Measurements from ENCODE around the gene TAF1B.

The TAF1B gene

DNA sequence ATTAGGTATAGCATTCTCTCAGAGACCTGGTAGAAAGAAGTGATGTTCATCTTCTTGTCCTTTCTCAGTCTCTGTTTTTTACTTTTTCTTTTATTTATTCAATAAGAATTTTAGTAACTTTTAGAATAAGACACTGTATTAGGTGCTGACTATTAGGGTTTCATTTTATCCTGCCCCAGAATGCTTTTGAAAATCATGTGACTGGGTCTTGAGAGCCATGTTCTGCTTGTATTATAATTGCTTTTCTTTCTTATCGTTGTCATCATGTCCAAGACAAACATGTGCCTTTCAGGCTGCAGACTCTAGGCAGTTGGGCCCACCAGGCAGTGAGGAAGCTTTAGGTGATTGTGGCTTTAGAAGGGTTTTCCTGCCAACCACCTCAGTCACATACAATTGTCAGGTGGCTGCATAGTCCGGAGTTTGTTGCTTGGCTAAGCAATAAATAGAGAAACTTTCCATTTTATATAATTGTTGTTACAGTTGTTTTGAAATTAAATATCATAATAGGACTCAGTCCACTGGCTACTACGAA, 123.3 kb downstream of the TAF1B start:
- no peak for DNase-seq (ENCODE audit: low spot score)

DNA sequence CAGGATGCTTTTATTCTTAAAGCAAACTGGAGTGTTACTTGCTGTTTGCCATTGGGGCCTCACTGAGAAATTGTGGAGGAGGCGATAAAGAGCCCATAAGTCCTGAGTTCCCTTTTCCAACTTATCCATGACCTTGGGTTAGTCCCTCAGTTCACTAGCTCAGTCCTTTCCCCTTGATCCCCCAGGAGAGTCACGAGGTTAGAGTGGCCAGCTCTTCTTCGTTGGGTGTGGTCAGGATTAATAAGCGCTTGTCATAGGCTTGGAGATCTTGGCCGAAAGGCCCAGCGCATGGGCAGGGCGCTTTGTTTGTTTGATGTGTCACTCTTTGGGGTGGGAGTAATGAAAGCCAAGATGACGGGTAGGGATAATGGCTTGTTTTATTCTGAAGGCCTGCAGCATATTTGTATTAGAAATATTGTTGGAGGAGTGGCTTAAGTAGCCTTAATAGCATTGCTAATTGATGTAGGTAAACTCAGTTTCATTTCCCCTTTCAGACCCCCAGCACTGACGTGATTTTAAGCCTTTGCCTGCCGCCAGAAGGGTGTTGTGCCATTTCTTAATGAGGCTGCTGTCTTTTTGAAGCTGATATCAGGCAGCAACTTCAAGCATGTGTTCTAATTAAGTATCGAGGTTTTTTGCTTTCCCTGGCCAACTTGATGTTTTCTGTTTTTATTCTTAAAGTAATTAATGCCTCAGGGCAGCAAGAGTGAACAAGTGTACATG, 123.9 kb downstream of the TAF1B start:
- no peak for DNase-seq (ENCODE audit: low spot score)

DNA sequence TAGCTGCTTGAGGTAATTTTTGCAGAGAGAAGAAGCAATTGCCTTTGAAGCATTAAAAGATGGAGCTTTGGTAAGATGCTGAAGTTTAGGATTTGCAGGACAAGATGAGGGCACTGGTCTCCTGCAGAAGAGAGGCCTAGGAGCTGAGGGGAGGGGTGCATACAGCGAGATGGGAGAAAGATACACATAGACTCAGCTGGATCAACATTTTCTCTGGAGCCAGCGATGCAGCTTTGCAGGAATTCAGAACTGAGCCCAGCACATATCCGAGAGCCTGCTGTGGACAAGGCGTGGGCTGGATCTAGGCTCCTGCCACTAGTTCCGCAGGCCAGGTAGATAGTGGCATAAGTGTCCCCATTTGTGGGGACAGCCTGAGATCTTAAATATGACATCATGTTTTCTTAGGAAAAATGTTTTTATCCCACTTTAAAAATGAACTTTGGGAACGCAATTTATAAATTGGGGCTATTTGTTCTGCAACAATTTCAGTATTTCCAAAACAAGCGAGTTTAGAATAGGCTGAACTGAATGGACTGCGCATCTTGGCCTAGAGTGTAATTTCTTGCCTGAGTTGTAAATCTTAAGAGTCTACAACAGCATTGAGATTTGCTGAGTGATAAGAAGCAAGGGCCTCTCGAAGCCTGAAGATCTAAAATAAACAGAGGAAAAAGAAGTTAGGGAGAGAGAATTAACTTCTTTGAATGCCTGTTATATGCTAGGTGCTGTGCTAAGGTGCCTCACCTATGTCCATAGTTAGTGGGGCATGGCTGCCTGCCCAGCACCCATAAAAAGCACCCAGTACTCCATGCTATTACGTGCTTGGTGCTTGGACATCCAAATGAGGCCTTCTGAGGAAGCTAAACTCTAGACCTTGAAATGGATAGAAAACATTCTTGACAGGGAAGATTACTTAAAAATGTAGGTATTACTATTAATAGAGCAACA, 125.6 kb downstream of the TAF1B start:
- DNase-seq (ENCODE audit: low spot score), result no peak

DNA sequence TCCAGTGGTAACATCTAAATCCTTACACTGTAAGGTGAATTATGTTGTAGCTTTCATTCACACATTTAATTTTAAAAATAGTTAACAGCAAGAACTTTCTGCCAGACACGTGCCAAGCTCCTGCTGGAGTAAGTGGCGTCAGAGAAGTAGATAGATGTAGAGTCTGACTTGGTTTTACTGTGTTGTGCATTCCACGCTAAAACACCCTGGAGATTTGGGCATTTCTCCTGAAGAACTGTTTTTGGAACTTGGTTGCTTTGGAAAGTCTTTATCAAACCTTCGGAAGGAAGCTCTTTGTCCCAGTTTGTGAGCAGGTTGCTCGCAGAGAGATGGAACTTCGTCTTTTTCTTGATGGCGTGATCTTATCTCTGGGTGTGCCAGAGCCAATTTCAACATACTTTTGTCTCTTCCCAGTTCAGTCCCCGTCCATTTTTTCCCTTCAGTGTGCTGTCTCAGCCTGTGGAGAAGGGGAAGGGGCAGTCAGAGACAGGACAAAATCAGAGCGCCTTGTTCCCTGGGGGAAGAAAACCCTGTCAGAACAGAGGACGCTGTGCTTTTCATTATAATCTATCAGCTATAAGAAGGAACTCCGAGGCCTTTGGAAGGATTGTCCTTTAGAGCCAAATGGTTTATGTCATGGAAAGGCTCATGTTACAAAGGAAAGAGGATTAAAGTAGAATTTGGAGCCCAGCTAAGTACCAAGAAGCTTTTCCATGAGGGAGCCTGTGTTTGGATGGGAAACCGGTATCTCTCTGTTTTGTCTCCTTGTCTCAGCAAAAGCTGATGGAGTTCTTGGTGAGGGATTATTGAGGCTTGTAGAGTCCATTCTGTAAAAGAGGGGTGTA, 127.1 kb downstream of the TAF1B start:
- no peak for DNase-seq (ENCODE audit: low spot score)

DNA sequence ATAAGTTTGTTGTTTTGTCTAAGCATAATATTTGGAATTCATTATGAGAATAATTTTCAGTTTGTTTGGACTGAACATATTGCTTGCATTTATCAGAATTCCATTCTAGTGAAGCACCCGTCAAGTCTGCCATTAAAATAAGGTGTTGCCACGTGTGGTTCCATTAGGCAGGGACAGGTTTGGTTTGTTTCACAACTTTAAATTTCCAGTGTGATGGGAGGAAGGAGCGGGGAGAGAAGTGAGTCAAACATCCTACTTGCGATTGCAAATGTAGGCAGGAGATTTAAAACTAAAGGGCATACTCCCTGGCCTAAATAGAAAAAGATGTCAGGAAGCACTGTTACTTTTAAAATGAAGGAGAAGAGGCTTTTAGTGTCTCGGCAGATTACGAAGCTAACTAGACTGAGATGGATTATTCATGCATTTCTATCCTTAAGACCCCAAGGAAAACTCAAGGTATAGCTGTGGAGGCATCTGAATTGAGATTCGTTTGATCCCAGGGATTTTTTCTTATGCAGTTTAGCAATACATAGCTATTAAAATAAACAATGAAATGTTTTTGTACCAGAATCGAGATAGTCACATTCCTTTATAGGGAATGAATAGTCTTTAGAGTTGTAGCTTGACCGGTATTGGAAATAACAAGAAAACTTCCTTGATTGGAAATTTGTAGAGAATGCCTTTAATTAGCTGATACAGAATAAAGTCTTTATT, 128.0 kb downstream of the TAF1B start:
- no peak for DNase-seq (ENCODE audit: low spot score)

DNA sequence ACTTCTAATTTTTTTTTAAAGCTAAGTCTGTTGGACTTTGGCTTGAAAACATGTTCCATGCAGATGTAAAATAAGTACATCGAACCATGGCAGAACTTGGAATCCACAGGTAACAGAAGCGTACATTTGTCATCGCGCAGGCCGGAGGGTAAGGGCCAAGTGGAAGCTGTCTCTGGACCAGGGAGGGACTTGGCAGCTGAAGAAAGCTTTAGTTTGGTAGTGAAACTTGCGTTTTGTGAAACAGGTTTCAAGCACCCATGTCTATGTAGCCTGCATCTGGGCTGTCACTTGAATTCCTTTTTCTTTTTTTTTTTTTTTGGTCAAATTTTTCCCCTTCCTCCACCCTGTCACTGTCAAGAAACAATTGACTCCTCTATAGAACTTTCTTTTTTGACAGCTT, 128.6 kb downstream of the TAF1B start:
- no peak for DNase-seq (ENCODE audit: low spot score)

DNA sequence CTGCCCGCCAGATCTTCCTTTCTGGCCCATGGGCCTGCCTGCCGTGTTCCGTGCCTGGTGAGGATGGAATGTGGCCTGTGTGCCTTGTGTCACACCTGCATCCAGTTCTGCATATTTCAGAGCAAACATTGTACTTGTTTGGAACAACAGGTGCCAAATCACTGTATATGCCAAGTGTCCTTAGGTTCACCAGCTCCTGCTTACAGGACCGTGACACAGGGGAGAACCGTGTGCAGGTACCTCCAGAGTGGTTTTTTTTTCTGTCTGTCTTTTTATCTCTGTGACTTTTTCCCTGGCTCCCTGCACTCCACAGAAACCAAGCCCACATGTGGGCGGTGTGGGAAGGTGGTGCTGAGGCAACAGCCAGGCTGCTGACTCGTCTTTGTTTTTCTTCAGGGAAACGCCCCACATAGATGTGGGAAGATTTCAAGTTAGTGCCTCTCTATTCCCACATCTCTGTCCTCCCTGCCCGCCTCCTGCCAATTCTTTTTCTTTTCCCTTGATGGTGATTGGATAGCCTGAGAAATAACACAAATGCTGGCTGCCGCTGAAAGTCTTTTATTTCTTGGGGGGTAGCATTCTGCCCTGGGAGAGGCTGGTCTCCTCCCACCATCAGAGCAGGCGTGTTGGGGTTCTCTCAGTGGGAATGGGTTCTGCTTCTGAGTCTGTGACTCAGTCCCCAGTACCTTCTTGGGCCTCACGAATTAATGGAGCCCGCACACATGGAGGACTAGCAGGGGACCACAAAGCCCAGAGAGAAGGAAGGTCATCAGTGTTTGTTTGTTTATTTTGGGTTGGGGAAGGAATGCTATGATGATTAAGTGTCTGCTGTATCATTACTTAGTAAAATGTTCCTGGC, 129.6 kb downstream of the TAF1B start:
- no peak for DNase-seq (ENCODE audit: low spot score)

DNA sequence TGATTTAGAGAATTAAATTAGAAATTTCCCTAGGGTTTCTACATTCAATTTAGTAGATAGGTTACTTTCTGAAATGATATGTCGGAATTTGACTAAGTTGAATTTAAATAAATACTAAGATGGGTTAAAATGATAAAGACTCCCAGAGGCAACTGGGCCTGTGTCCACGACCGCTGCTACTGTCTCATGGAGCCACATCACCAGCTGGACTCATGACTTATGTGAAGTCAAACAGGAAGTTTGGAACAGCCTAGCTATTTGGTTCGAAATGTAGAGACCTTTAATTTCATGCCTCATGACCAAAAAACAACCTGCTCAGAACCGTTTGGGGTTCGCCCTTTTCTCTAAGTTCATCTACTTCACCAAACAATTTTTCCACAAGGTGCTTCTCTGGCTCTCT, 130.4 kb downstream of the TAF1B start:
- DNase-seq (ENCODE audit: low spot score), result no peak

DNA sequence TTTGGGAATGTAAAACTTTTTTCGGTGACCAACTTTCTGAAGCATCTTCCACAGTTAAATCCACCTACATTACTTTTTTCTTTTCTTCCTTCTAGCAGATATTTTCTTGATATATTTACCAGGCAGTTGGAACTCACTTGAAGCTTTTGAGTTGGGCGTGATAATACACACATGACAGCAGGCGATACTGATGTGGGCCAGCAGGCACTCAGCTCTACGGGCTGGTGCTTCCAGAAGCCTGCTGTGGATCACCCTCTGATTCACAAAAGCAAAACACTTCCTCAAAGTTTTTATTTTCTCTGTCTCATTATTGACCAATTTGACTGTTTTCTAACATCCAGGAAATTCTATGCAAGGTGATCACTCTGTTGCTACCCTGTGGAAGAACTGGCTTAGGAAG, 131.1 kb downstream of the TAF1B start:
- DNase-seq (ENCODE audit: low spot score), result no peak

DNA sequence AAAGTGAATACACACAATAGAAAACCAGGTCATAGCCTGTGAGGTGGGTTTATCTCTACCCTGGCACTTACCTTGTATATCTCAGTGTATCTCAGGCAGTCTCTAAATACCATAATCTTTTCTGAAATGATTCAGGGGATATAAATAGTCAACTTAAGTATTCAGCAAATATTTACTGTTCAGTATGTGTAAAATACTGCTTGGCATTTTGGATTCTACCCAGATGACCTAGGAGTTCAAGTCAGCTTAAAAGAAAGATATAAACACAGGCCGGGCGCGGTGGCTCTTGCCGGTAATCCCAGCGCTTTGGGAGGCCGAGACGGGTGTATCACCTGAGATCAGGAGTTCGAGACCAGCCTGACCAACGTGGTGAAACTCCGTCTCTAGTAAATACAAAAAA, 132.1 kb downstream of the TAF1B start:
- DNase-seq (ENCODE audit: low spot score), result no peak

DNA sequence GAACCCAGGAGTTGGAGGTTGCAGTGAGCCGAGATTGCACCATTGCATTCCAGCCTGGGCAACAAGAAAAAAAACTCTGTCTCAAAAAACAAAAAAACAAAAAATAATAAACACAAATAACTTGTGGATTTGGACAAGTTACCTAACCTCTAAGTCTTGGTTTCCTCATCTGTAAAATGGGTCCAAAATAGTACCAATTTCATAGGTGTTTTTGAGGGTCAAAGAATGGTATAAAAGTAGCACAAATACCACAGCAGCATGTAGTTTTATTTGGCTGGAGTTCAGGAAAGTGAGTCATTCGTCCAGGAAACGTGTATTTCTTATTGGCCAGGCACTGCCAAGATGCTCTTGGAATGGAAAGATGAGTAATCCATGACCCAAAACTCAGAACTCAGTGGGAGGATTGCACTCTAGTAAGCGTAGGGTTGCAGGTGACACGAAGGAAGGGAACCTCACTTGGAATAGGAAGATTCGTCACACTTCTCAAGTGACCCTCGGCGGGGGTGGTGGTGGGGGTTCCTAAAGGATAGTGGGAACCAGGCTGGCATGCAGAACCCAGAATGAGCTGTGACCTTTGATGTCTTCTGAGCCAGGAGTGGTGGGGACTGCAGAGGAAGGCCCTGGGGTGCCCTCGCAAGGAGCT, 132.7 kb downstream of the TAF1B start:
- no peak for DNase-seq (ENCODE audit: low spot score)

DNA sequence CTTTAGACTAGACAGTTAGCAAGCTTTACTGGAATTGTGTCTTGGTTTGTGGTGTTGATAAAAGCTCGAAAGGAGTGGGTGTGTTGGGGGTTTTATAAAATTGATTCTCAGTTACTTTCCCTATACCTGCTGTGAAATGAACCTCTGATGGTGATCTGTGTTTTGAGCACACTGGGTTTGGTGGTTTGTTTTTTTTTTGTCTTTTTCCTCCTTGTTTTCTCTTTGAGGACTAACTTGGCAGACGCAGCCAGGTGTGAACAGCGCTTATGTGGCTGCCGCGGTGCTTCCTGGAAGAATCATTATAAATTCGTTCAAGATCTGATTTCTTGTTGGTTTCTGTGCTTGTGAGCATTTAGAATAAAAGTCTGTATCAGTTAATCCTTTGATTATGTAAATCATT, 136.7 kb downstream of the TAF1B start:
- no peak for DNase-seq (ENCODE audit: low spot score)

DNA sequence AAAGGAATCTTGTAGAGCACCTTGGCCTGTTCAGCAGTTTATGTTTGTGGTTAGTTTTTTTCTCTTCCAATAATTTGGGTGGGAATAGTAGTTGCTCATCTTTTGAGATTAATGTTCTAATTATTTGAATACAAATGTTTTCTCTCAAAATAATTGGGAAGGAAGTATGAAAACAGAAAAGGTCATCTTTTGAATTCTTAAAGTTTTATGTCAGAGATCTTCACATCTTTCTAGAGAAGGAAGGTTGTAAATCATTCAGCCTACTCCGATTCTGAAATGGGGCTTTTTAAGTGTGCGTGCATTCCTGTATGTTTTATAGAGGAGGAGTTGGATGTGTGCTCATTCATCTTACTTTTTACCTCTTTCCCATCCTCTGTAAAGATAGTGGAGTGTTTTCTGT, 137.2 kb downstream of the TAF1B start:
- DNase-seq (ENCODE audit: low spot score), result no peak

DNA sequence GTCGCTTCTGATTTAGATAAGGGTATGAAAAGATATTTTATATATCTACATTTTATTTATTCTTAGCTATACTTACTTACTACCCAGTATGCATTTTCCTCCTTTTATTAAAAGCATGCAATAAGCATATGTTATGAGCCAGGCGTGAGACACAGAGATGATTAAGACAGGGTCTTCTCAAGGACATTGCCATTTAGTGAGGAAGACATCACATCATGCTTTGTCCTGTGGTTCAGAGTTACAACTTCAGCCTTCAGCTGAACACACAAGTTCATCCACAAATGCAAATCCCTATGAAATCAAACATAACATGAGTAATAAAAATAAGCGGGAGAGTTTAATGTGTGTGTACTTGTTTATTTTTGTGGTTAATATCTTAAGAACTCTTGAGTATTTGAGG, 138.4 kb downstream of the TAF1B start:
- no peak for DNase-seq (ENCODE audit: low spot score)

DNA sequence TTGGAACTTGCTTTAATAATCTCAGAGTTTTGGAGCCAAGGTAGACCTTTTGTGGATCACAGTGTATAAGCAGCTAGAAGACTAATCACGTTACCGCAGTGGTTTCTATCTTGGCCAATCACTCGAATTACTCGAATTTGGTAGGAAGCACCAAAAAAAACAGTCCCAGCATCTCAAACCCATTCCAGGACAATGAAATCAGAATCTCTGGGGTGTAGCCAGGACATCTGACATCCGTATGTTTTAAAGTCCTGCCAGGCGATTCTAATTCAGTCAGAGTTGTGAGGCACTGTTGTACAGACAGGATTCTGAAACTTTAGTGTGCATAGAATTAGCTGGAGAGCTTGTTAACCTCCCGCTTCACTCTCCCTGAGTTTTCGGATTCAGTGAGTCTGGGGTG, 139.0 kb downstream of the TAF1B start:
- DNase-seq (ENCODE audit: low spot score), result peak; percentile 74

DNA sequence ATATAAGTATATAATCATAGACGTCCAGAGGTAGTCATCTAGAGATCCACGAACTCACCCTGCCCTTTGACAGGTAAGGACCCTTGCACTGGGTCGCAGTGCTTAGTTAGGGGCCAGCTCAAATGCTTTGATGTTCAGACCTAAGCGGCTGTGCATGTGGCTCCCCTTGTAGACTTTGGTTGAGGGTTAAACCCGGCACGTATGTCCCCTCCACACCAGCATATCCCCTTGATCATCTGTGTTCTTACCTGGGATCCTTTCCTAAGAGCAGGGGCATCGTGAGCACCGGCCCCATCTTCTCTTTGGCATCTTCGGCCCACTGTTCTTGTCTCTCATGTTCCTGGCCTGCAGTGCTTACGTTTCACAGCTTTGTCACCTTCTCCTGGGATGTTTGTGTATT, 139.6 kb downstream of the TAF1B start:
- DNase-seq (ENCODE audit: low spot score), result no peak

DNA sequence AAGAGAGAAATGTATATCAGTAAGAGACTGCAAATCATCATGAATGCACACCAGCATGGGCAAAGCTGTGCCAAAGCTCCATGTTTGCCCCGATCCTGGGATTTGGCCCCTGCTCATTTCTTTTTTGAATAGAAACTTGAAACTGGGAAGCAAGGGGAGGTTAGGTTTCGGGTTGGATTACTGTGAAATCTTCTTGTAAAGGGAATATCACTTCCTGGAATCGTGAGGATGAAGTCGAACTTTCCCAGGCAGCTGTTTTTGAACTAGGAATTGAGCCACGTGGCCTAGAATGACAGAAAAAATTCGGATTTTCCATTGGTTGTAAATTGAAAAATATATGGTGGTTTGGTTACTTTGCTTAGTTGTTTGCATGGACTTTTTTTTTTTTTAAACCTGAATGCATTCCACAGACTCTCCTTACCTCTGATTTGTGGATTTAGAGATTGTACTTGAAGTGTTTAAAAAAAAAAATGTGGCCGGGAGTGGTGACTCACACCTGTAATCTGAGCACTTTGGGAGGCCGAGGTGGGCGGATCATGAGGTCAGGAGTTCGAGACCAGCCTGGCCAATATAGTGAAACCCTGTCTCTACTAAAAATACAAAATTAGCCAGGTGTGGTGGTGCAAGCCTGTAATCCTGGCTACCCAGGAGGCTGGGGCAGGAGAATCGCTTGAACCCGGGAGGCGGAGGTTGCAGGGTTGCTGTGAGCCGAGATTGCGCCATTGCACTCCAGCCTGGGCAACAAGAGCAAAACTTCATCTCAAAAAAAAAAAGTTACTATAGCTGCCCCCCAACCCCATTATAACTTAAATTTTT, 140.3 kb downstream of the TAF1B start:
- no peak for DNase-seq (ENCODE audit: low spot score)
